AG10803 (cell line): Measurements from ENCODE around the gene FRAS1.

ENCODE experiments used
- DNase-seq: peaks from one replicate; pipeline ENCODE4 v3.0.0; 2010; ENCODE audit warnings: low read depth
- H3K4me3 ChIP-seq: 2 replicates; pipeline ENCODE4 v1.5.1; 2011; ENCODE audit warnings: mild to moderate bottlenecking, low read length, control low read depth
- CTCF ChIP-seq: conservative IDR thresholded peaks from 2 replicates; pipeline ENCODE4 v1.5.1; 2011; ENCODE audit warnings: mild to moderate bottlenecking, low read length, control low read depth, inconsistent platforms

FRAS1 gene

DNA sequence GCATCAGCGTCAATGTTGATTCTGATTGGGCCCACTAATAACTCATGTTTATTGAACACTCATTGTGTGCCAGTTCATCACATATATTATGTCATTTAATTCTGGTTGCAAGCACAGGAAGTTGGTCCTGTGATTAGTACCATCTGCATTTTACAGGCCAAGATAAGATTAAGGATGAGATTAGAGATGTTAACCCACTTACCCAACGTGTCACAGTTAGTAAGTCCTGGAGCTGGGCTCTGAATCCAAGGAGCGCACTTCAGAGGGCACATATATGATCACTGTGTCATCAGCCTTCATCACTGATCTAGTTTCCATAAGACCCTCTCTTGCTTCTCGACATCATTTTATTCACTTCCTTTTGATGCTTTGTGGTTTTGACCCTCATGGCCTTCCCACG, 289.1 kb downstream of the FRAS1 start:
- no peak for TF ChIP-seq CTCF
- DNase-seq, result no peak
- H3K4me3 ChIP-seq, result no peak overlapping the region

GRCh38 chr4:78347527-78347926, 290.4 kb downstream of the FRAS1 start:
- H3K4me3 ChIP-seq, result no peak overlapping the region
- TF ChIP-seq CTCF, result no peak
- no peak for DNase-seq

GRCh38 chr4:78353921-78354320, 296.8 kb downstream of the FRAS1 start:
- no peak overlapping the region for H3K4me3 ChIP-seq
- no peak for DNase-seq
- no peak for TF ChIP-seq CTCF

GRCh38 chr4:78354782-78355181, 297.7 kb downstream of the FRAS1 start:
- DNase-seq, result no peak
- no peak for TF ChIP-seq CTCF
- H3K4me3 ChIP-seq, result no peak overlapping the region

GRCh38 chr4:78355306-78355705, 298.2 kb downstream of the FRAS1 start:
- no peak for DNase-seq
- H3K4me3 ChIP-seq, result no peak overlapping the region
- no peak for TF ChIP-seq CTCF

GRCh38 chr4:78356251-78356786, 299.2 kb downstream of the FRAS1 start:
- no peak for TF ChIP-seq CTCF
- H3K4me3 ChIP-seq, result no peak overlapping the region
- no peak for DNase-seq

- no peak overlapping the region for H3K4me3 ChIP-seq
- no peak for TF ChIP-seq CTCF
- DNase-seq, result no peak
Measured at GRCh38 chr4:78357122-78357521, 300.0 kb downstream of the FRAS1 start.
